Measurements from ENCODE around the gene LBR. TPM values are rescaled to one million over a fixed set of nuclear protein-coding genes. Genes with fewer than 3 reads are reported as not detected.

Gene LBR
- total and polyA plus RNA-seq, 2 experiments from 2014 or later: 29.6 to 54.2 TPM

GRCh38 chr1:225454733-225455132 lies 26.9 kb upstream of the LBR start:
- Histone ChIP-seq H3K4me1 (ENCODE audit: insufficient read depth) (no peaks in the 10 kb centered on the region), H3K9me3 (ENCODE audit: low read depth) (no peaks in the 10 kb centered on the region), H4K20me1 (ENCODE audit: insufficient read depth, poor library complexity, severe bottlenecking) (no peaks in the 10 kb centered on the region), H3K4me3 (no peak overlapping the region), H3K4me2 (no peak overlapping the region), H2AFZ (no peak overlapping the region), H3K36me3 (replicated peaks; ENCODE audit: insufficient read depth, low read depth) (no peaks in the 10 kb centered on the region), H3K79me2 (no peaks in the 10 kb centered on the region), H3K27ac (no peak overlapping the region), H3K27me3 (no peaks in the 10 kb centered on the region), H3K9me2 (replicated peaks; ENCODE audit: insufficient read depth) (no peaks in the 10 kb centered on the region)
- no peak for TF ChIP-seq EZH2 (IDR thresholded peaks at IDR 0.05; ENCODE audit: borderline replicate concordance)
- TF ChIP-seq EZH2phosphoT487 (IDR thresholded peaks at IDR 0.05; ENCODE audit: low read depth, severe bottlenecking, unreplicated experiment): no peak
- TF ChIP-seq CTCF (IDR thresholded peaks at IDR 0.05; ENCODE audit: poor library complexity): no peak
- peak; percentile 62 for DNase-seq (ENCODE audit: low spot score)
- 44% methylated on average over 5 of the region's 5 CpGs for WGBS (ENCODE audit: low lambda C conversion rate, missing lambda C conversion rate)

- Histone ChIP-seq H3K27ac (no peak overlapping the region), H3K4me3 (no peak overlapping the region), H3K4me2 (no peak overlapping the region), H3K9me2 (replicated peaks; ENCODE audit: insufficient read depth) (no peaks in the 10 kb centered on the region), H2AFZ (no peak overlapping the region), H3K79me2 (no peaks in the 10 kb centered on the region), H3K36me3 (replicated peaks; ENCODE audit: insufficient read depth, low read depth) (no peaks in the 10 kb centered on the region), H3K9me3 (ENCODE audit: low read depth) (no peaks in the 10 kb centered on the region), H4K20me1 (ENCODE audit: insufficient read depth, poor library complexity, severe bottlenecking) (no peaks in the 10 kb centered on the region), H3K27me3 (no peaks in the 10 kb centered on the region), H3K4me1 (ENCODE audit: insufficient read depth) (no peaks in the 10 kb centered on the region)
- 51% methylated on average over 5 of the region's 5 CpGs for WGBS (ENCODE audit: low lambda C conversion rate, missing lambda C conversion rate)
- DNase-seq (ENCODE audit: low spot score): no peak
- TF ChIP-seq CTCF (IDR thresholded peaks at IDR 0.05; ENCODE audit: poor library complexity) (no peak), EZH2phosphoT487 (IDR thresholded peaks at IDR 0.05; ENCODE audit: low read depth, severe bottlenecking, unreplicated experiment) (no peak), EZH2 (IDR thresholded peaks at IDR 0.05; ENCODE audit: borderline replicate concordance) (no peak)
Measured at GRCh38 chr1:225453797-225454648, 26.2 kb upstream of the LBR start.

GRCh38 chr1:225451840-225452515 lies 24.1 kb upstream of the LBR start:
- Histone ChIP-seq H3K79me2 (no peaks in the 10 kb centered on the region), H3K9me3 (ENCODE audit: low read depth) (no peaks in the 10 kb centered on the region), H2AFZ (no peak overlapping the region), H4K20me1 (ENCODE audit: insufficient read depth, poor library complexity, severe bottlenecking) (no peaks in the 10 kb centered on the region), H3K9me2 (replicated peaks; ENCODE audit: insufficient read depth) (no peaks in the 10 kb centered on the region), H3K4me3 (no peak overlapping the region), H3K27ac (no peak overlapping the region), H3K36me3 (replicated peaks; ENCODE audit: insufficient read depth, low read depth) (no peaks in the 10 kb centered on the region), H3K27me3 (no peaks in the 10 kb centered on the region), H3K4me2 (no peak overlapping the region), H3K4me1 (ENCODE audit: insufficient read depth) (peaks cover 14% of the 10 kb centered on the region)
- DNase-seq (ENCODE audit: low spot score): no peak
- TF ChIP-seq EZH2 (IDR thresholded peaks at IDR 0.05; ENCODE audit: borderline replicate concordance) (no peak), CTCF (IDR thresholded peaks at IDR 0.05; ENCODE audit: poor library complexity) (no peak), EZH2phosphoT487 (IDR thresholded peaks at IDR 0.05; ENCODE audit: low read depth, severe bottlenecking, unreplicated experiment) (no peak)
- WGBS (ENCODE audit: low lambda C conversion rate, missing lambda C conversion rate): 94% methylated on average over 25 of the region's 25 CpGs

Data from hepatocyte (in vitro differentiated cells).